Vagina (tissue), 2 donors: ENCODE measurements around the gene SERPINE1.

Source experiments
- CTCF ChIP-seq, 3 experiments: fragments of 450-650 bp in 2 of 3; fragments of 200-600 bp in 1 of 3; sonication (generic) in 1 of 3; IDR thresholded peaks; one replicate each; pipeline ENCODE4 v1.5.1; 2017 to 2019; ENCODE audit warnings: antibody characterized with exemption in 3 of 3, mild to moderate bottlenecking in 2 of 3, moderate library complexity in 2 of 3
- POLR2A ChIP-seq, 2 donors: fragments of 450-650 bp; IDR thresholded peaks; one replicate each; pipeline ENCODE4 v1.6.1; 2017; ENCODE audit warnings: antibody characterized with exemption in 2 of 2, mild to moderate bottlenecking in 2 of 2, moderate library complexity in 2 of 2
- POLR2AphosphoS5 ChIP-seq, 2 donors: sonication (generic); formaldehyde crosslinking; IDR thresholded peaks; one replicate each; pipeline ENCODE4 v1.9.0; 2017; ENCODE audit warnings: antibody characterized with exemption in 2 of 2, mild to moderate bottlenecking in 2 of 2, low read depth in 1 of 2; ENCODE audit not compliant: insufficient read depth in 1 of 2

GRCh38 chr7:101159696-101160674, 33.1 kb downstream of the SERPINE1 start:
- no peak for TF ChIP-seq CTCF (IDR thresholded peaks at IDR 0.05)
- TF ChIP-seq POLR2A (IDR thresholded peaks at IDR 0.05), result no peak
- no peak for TF ChIP-seq POLR2AphosphoS5 (IDR thresholded peaks at IDR 0.05; ENCODE audit: insufficient read depth in 1 of 2, low read depth in 1 of 2)
